Measurements from ENCODE around the gene SLC39A11.

- TF ChIP-seq, protein P1, sequence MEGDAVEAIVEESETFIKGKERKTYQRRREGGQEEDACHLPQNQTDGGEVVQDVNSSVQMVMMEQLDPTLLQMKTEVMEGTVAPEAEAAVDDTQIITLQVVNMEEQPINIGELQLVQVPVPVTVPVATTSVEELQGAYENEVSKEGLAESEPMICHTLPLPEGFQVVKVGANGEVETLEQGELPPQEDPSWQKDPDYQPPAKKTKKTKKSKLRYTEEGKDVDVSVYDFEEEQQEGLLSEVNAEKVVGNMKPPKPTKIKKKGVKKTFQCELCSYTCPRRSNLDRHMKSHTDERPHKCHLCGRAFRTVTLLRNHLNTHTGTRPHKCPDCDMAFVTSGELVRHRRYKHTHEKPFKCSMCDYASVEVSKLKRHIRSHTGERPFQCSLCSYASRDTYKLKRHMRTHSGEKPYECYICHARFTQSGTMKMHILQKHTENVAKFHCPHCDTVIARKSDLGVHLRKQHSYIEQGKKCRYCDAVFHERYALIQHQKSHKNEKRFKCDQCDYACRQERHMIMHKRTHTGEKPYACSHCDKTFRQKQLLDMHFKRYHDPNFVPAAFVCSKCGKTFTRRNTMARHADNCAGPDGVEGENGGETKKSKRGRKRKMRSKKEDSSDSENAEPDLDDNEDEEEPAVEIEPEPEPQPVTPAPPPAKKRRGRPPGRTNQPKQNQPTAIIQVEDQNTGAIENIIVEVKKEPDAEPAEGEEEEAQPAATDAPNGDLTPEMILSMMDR (IDR thresholded peaks at IDR 0.05 in 2 of 3, conservative IDR thresholded peaks at IDR 0.05 in 1 of 3; ENCODE audit: borderline replicate concordance in 1 of 3, insufficient read depth in 1 of 3, low read depth in 2 of 3, low read length in 2 of 3), result no peak
- TF ChIP-seq EZH2 (IDR thresholded peaks at IDR 0.05) (no peak), TCF7L2 (IDR thresholded peaks at IDR 0.05; ENCODE audit: borderline replicate concordance, extremely low read depth, insufficient read depth, insufficient read length) (no peak), ZFX (IDR thresholded peaks at IDR 0.05) (no peak), POLR2AphosphoS5 (IDR thresholded peaks at IDR 0.05; ENCODE audit: low read depth, low read length) (no peak), JUND (IDR thresholded peaks at IDR 0.05) (no peak), CEBPB (IDR thresholded peaks at IDR 0.05; ENCODE audit: low read depth) (no peak), ZBTB33 (IDR thresholded peaks at IDR 0.05; ENCODE audit: extremely low read depth, insufficient replicate concordance, low read length) (no peak), CBX3 (IDR thresholded peaks at IDR 0.05; ENCODE audit: low read depth) (no peak), POLR2A (IDR thresholded peaks at IDR 0.05; ENCODE audit: borderline replicate concordance, extremely low read depth, insufficient read depth, insufficient read length) (no peak), YY1 (IDR thresholded peaks at IDR 0.05; ENCODE audit: extremely low read depth, insufficient replicate concordance, low read depth, low read length) (no peak), SIN3A (IDR thresholded peaks at IDR 0.05; ENCODE audit: low read depth) (no peak)
- TF ChIP-seq, protein P2, sequence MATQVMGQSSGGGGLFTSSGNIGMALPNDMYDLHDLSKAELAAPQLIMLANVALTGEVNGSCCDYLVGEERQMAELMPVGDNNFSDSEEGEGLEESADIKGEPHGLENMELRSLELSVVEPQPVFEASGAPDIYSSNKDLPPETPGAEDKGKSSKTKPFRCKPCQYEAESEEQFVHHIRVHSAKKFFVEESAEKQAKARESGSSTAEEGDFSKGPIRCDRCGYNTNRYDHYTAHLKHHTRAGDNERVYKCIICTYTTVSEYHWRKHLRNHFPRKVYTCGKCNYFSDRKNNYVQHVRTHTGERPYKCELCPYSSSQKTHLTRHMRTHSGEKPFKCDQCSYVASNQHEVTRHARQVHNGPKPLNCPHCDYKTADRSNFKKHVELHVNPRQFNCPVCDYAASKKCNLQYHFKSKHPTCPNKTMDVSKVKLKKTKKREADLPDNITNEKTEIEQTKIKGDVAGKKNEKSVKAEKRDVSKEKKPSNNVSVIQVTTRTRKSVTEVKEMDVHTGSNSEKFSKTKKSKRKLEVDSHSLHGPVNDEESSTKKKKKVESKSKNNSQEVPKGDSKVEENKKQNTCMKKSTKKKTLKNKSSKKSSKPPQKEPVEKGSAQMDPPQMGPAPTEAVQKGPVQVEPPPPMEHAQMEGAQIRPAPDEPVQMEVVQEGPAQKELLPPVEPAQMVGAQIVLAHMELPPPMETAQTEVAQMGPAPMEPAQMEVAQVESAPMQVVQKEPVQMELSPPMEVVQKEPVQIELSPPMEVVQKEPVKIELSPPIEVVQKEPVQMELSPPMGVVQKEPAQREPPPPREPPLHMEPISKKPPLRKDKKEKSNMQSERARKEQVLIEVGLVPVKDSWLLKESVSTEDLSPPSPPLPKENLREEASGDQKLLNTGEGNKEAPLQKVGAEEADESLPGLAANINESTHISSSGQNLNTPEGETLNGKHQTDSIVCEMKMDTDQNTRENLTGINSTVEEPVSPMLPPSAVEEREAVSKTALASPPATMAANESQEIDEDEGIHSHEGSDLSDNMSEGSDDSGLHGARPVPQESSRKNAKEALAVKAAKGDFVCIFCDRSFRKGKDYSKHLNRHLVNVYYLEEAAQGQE (IDR thresholded peaks at IDR 0.05; ENCODE audit: low read depth), result no peak
- TF ChIP-seq, protein P3, sequence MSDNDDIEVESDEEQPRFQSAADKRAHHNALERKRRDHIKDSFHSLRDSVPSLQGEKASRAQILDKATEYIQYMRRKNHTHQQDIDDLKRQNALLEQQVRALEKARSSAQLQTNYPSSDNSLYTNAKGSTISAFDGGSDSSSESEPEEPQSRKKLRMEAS (IDR thresholded peaks at IDR 0.05), result no peak
Observed at GRCh38 chr17:72946156-72946555, 146.3 kb downstream of the SLC39A11 start.
